ENCODE measurements around the gene WASF2. TPM values are rescaled to one million over a fixed set of nuclear protein-coding genes. Genes with fewer than 3 reads are reported as not detected.
A peak's percentile ranks its signal among the peaks of the same experiment; 100 is the strongest.

WASF2 gene
- total and polyA plus RNA-seq, 12 donors, result 17.4 to 159 (median 60.9) TPM

DNA sequence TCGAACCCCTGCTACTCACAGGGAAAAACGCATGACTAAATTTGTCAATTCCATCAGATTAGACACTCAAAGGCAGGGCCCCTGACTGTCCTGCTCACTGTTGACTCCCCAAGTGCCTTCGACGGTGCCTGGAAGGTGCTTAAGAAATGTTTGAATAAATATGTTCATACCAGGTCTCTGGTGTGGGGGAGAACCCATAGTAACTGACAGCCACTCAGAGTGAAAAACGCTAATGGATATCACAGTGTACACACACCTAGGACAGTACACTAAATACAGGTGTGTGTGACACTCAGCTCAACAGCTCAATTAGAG is 39.7 kb upstream of the WASF2 start:
- peak overlapping the region; percentile 61 to 94 (median 85) for H3K27ac ChIP-seq
- peaks cover 0 to 11% of the 10 kb centered on the region in 2 donors for H3K36me3 ChIP-seq (replicated peaks in 1 of 2)
- H3K27me3 ChIP-seq, result no peaks in the 10 kb centered on the region
- 54 to 70% (median 65%) methylated on average over 5 of the region's 5 CpGs for WGBS, 4 donors
- no peak overlapping the region for H3K4me3 ChIP-seq
- intact Hi-C loops (cut with DNase I), result no loop called here
- TF ChIP-seq, protein P1, sequence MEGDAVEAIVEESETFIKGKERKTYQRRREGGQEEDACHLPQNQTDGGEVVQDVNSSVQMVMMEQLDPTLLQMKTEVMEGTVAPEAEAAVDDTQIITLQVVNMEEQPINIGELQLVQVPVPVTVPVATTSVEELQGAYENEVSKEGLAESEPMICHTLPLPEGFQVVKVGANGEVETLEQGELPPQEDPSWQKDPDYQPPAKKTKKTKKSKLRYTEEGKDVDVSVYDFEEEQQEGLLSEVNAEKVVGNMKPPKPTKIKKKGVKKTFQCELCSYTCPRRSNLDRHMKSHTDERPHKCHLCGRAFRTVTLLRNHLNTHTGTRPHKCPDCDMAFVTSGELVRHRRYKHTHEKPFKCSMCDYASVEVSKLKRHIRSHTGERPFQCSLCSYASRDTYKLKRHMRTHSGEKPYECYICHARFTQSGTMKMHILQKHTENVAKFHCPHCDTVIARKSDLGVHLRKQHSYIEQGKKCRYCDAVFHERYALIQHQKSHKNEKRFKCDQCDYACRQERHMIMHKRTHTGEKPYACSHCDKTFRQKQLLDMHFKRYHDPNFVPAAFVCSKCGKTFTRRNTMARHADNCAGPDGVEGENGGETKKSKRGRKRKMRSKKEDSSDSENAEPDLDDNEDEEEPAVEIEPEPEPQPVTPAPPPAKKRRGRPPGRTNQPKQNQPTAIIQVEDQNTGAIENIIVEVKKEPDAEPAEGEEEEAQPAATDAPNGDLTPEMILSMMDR (IDR thresholded peaks at IDR 0.05), result no peak
- no peak for TF ChIP-seq POLR2A (IDR thresholded peaks at IDR 0.05)
- peak in 1 of 7 donors; percentile 14 for DNase-seq
- no peaks in the 10 kb centered on the region for H3K9me3 ChIP-seq (replicated peaks in 1 of 3)
- peaks cover 39 to 46% of the 10 kb centered on the region in 2 donors for H3K4me1 ChIP-seq (replicated peaks in 1 of 2)

DNA sequence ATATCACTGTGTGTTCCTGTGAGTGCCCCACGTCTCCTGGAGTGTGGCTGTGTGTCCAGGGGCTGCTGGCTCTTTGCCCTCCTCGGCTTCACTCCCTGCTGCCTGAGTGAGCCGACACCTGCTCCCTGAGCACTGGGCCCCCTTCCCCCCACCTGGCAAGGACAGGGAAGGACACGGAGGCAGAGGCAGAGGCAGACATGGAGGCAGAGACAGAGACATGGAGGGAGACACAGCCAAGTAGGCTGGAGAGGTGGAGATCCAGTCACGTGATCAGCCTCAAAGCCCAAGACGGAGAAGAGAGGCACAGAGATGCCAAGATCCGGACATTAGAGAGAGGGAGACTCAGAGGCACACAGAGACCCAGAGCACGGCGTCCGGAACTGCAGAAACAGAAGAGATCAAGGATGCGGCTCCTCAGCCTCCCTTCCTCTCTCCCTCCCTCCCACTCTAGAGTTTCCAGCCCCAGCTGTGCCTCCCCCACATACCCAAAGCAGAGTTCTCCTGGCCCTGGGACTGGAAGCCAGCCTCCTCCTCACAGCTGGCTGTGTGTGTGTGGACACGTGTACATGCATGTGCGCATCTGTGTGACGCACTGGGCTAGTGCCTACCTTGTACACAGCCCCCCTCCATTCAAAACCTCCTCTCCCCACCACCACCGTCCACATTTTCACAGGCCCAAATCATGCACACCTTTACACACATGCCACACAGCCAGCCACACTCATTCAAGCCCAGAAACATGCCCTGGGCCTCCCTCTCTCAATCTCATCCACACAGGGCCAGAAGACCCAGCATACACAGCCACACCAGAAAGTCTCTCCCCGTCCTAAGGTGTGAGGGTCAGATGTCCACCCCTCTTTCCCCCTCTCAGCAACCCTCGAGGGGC is 39.1 kb upstream of the WASF2 start:
- intact Hi-C loops (cut with DNase I), result no loop called here
- H3K4me3 ChIP-seq, result peak overlapping the region in 2 of 4 donors; percentile 26 to 57
- H3K9me3 ChIP-seq (replicated peaks in 1 of 3), result no peaks in the 10 kb centered on the region
- WGBS, 4 donors, result 12 to 32% (median 23%) methylated on average over 8 to 17 of the region's 17 CpGs
- peak; percentile 79 to 95 (median 91) for DNase-seq
- TF ChIP-seq, protein P1 (IDR thresholded peaks at IDR 0.05), result no peak
- peak; percentile 11 to 66 for TF ChIP-seq POLR2A (IDR thresholded peaks at IDR 0.05)
- H3K27me3 ChIP-seq, result no peaks in the 10 kb centered on the region
- peaks cover 0 to 8% of the 10 kb centered on the region in 2 donors for H3K36me3 ChIP-seq (replicated peaks in 1 of 2)
- peaks cover 39 to 47% of the 10 kb centered on the region in 2 donors for H3K4me1 ChIP-seq (replicated peaks in 1 of 2)
- H3K27ac ChIP-seq, result peak overlapping the region; percentile 61 to 94 (median 85)

DNA sequence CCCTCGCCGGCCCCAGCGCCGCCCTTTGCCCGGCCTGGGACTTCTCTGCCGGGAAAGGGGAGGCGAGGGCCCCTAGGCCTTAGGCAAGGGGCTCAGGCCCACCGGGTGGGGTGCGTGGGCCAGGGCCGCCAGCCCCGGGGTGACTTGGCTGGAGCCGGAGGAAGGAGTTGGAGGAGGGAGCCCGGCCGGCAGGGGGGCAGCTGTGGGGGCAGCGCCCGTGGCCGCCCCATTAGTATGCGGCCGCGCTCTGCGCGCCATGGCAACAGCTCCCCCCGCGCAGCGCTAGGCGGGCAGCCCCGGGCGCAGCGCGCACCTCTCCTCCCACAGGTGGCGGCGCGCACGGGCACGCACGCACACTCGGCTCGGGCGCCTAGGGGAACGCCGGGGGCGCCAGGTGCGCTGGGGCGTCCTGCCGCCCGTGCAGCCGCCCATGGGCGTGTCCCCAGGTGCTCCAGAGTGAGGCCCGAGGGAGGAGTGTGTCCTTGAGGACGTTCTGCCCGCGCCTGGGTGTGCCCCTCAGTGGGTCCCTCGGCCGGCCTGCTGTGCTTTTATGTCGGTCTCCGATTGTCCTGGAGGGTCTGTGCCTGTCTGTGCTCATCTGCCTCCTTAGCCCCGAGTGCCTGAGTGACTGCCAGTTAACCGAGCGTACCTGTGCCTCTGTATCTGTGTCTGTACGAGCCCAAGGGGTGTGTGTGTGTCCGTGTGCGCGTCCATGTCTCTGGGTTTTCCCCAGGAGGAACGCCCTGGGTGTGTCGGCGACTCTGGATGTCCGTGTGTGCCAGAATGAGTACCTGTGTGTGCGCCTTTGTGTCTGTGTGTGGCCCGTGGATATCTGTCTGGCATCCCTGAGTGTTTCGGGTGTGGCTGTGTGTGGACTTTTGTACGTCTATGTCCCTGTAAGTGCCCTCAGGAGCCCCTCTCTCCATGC is 38.2 kb upstream of the WASF2 start:
- H3K27ac ChIP-seq, result peak overlapping the region; percentile 65 to 94 (median 85)
- H3K9me3 ChIP-seq (replicated peaks in 1 of 3), result no peaks in the 10 kb centered on the region
- peak; percentile 57 to 79 (median 64) for DNase-seq
- H3K4me1 ChIP-seq (replicated peaks in 1 of 2), result peaks cover 46 to 56% of the 10 kb centered on the region in 2 donors
- H3K4me3 ChIP-seq, result peak overlapping the region in 2 of 4 donors; percentile 26 to 57
- no peaks in the 10 kb centered on the region for H3K36me3 ChIP-seq (replicated peaks in 1 of 2)
- intact Hi-C loops (cut with DNase I), result no loop called here
- H3K27me3 ChIP-seq, result no peaks in the 10 kb centered on the region
- TF ChIP-seq, protein P1 (IDR thresholded peaks at IDR 0.05), result peak in 1 of 6 experiments; percentile 9
- TF ChIP-seq POLR2A (IDR thresholded peaks at IDR 0.05), result peak; percentile 30 to 60
- 2 to 11% (median 5%) methylated on average over 13 to 71 of the region's 71 CpGs for WGBS, 4 donors
